LoVo (cell line): ENCODE measurements around the gene CCL22.
A peak's percentile ranks its signal among the peaks of the same experiment; 100 is the strongest.
"Not testable (repeated sequence)": the region's sequence is repeated elsewhere in the genome, so short reads cannot be mapped to it uniquely, and the experiment has no call there.

Experiments used
- DNase-seq: peaks from one replicate; pipeline ENCODE4 v3.0.0-alpha.2; 2016; ENCODE audit warnings: low spot score

Gene CCL22

GRCh38 chr16:57358527-57359095 lies at the start of gene CCL22:
Gene CCL22 (plus strand): TSS chr16:57358783. CDS start chr16:57358817, 34 bp downstream.
- DNase-seq: no peak

GRCh38 chr16:57310801-57311200 lies 47.8 kb upstream of the CCL22 start:
- no peak for DNase-seq

- DNase-seq: no peak
Measured at GRCh38 chr16:57313509-57313908, 45.1 kb upstream of the CCL22 start.

- no peak for DNase-seq
Measured at GRCh38 chr16:57314161-57314785, 44.3 kb upstream of the CCL22 start.

GRCh38 chr16:57315416-57315815 lies 43.2 kb upstream of the CCL22 start:
- DNase-seq: no peak

GRCh38 chr16:57316390-57317017 lies 42.1 kb upstream of the CCL22 start:
- DNase-seq: peak; percentile 53

- no peak for DNase-seq
Measured at GRCh38 chr16:57318240-57318970, 40.2 kb upstream of the CCL22 start.

GRCh38 chr16:57319646-57320045 lies 38.9 kb upstream of the CCL22 start:
- DNase-seq: no peak

- no peak for DNase-seq
Measured at GRCh38 chr16:57324749-57325148, 33.8 kb upstream of the CCL22 start.

GRCh38 chr16:57325458-57325857 lies 33.1 kb upstream of the CCL22 start:
- DNase-seq: no peak

GRCh38 chr16:57329718-57330327 lies 28.8 kb upstream of the CCL22 start:
- no peak for DNase-seq

GRCh38 chr16:57331355-57331754 lies 27.2 kb upstream of the CCL22 start:
- no peak for DNase-seq

- DNase-seq: no peak
Measured at GRCh38 chr16:57333402-57333801, 25.2 kb upstream of the CCL22 start.

- no peak for DNase-seq
Measured at GRCh38 chr16:57335366-57335765, 23.2 kb upstream of the CCL22 start.

GRCh38 chr16:57341062-57341440 lies 17.5 kb upstream of the CCL22 start:
- DNase-seq: no peak

- DNase-seq: peak; percentile 94
Measured at GRCh38 chr16:57341441-57342303, 16.9 kb upstream of the CCL22 start.

- not testable (repeated sequence) for DNase-seq
Measured at GRCh38 chr16:57342606-57343005, 16.0 kb upstream of the CCL22 start.

- no peak for DNase-seq
Measured at GRCh38 chr16:57343221-57343620, 15.4 kb upstream of the CCL22 start.

GRCh38 chr16:57344094-57344493 lies 14.5 kb upstream of the CCL22 start:
- not testable (repeated sequence) for DNase-seq

GRCh38 chr16:57345021-57345420 lies 13.6 kb upstream of the CCL22 start:
- DNase-seq: no peak

GRCh38 chr16:57345666-57346204 lies 12.8 kb upstream of the CCL22 start:
- no peak for DNase-seq
